ENCODE results near the gene SAC3D1. TPM values are rescaled to one million over a fixed set of nuclear protein-coding genes. Genes with fewer than 3 reads are reported as not detected.

Gene SAC3D1
- total and polyA plus RNA-seq, 2 of the 8 experiments (the other 6 are each of a cell fraction or from before 2014, with no cell fraction given): 19.4 to 25.8 TPM

DNA sequence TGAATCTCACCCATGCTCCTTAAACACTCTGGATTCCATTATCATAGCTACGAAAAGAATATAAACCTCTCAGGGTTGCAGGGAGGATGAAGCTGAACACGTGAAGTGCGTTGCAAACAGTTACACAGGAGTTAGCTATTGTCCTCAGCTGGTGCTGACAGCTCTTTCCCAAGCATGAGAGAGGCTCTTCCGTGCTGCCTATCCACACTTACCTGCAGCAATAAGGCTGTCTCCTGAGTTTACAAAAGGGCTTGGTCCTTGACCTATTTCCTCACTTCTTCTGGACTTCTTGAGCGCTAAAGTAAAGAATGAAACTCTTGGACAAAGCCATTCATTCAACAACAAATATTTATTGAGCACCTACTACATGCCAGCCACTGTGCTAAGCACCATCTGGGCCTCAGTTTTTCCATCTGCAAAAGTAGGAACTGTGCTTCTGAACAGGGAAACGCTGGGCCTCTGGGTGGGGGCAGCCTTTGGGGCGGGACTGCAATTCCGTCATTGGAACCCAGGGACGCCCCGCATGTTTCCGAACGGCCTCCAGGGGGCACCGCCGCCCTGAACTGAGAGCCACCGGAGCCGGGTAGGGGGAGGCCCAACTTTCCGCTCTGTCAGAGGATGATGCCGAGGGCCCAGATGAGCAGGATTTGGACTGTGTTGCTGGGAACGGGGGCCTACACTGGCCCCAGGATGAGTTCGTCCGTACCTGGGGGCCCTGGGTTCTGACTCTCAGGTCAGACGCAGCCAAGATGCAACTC is 27.7 kb upstream of the SAC3D1 start (continued):
- peak; percentile 61 to 94 (median 78) for TF ChIP-seq CTCF (IDR thresholded peaks at IDR 0.05; ENCODE audit: control extremely low read depth in 1 of 3, insufficient read depth in 1 of 3, low read depth in 1 of 3, low read length in 3 of 3)
- TF ChIP-seq CREB1 (IDR thresholded peaks at IDR 0.05): peak; percentile 43; the same call in 1 of the 2 replicates
- TF ChIP-seq KDM4A (IDR thresholded peaks at IDR 0.05; ENCODE audit: low read depth, low read length, severe bottlenecking): peak; percentile 20
- no peak for TF ChIP-seq SP4 (IDR thresholded peaks at IDR 0.05; ENCODE audit: low read length)
- 0 out of 2 replicates have a peak, but pooled peaks have one; percentile 4 for TF ChIP-seq JUND (IDR thresholded peaks at IDR 0.05; ENCODE audit: low read length)
- TF ChIP-seq EP300 (IDR thresholded peaks at IDR 0.05; ENCODE audit: borderline replicate concordance in 1 of 2, low read depth in 2 of 2, low read length in 2 of 2): peak in 1 of 2 experiments; percentile 39; a peak in 1 of 3 replicates
- no peak for TF ChIP-seq BCL11A (IDR thresholded peaks at IDR 0.05; ENCODE audit: low read depth in 2 of 2, low read length in 2 of 2)
- no peak for TF ChIP-seq SP2 (IDR thresholded peaks at IDR 0.05; ENCODE audit: low read length)
